H1 (cell line): ENCODE results near the gene TOR1B. TPM values are rescaled to one million over a fixed set of nuclear protein-coding genes. Genes with fewer than 3 reads are reported as not detected.

Experiments
- CTCF ChIA-PET: fragments of 300-600 bp; sonication (Branson Sonifier 250); formaldehyde crosslinking; loops from one replicate; lab custom pipeline; 2021; ENCODE audit not compliant: partially characterized antibody; lab: Charles Lee
- POLR2A ChIA-PET: fragments of 300-600 bp; sonication (Branson Sonifier 250); formaldehyde crosslinking; loops from one replicate; lab custom pipeline; 2021; ENCODE audit warnings: inconsistent platforms; ENCODE audit not compliant: partially characterized antibody; lab: Charles Lee
- DNase-seq, 2 experiments: peaks; one replicate each; pipeline versions ENCODE4 v3.0.0 to v3.0.0-alpha.2; 2010 to 2022; ENCODE audit warnings: low spot score in 2 of 2, low read depth in 1 of 2, mixed read lengths in 1 of 2
- FAIRE-seq: peaks from 2 replicates; lab custom pipeline; 2011; peaks lifted over from hg19 to GRCh38; lab: Jason Lieb, UNC
- H2AFZ ChIP-seq: 2 replicates; pipeline ENCODE4 v1.8.1; 2012; ENCODE audit warnings: low read length, inconsistent platforms
- H2AK5ac ChIP-seq: 2 replicates; pipeline ENCODE4 v1.6.1; 2013; ENCODE audit warnings: low read depth, low read length
- H2BK120ac ChIP-seq: replicated peaks from 2 replicates; pipeline ENCODE3; 2013; ENCODE audit warnings: low read depth, low read length, inconsistent platforms
- H2BK12ac ChIP-seq: 2 replicates; pipeline ENCODE4 v1.6.1; 2013; ENCODE audit warnings: low read depth, low read length
- H2BK15ac ChIP-seq: 2 replicates; pipeline ENCODE4 v1.6.1; 2013; ENCODE audit warnings: low read length
- H2BK20ac ChIP-seq: 2 replicates; pipeline ENCODE4 v1.6.1; 2013; ENCODE audit warnings: low read length
- H2BK5ac ChIP-seq: 2 replicates; pipeline ENCODE4 v1.6.1; 2013; ENCODE audit warnings: low read depth, low read length
- H3K14ac ChIP-seq: 2 replicates; pipeline ENCODE4 v1.6.1; 2013; ENCODE audit warnings: inconsistent platforms; ENCODE audit not compliant: insufficient read length
- H3K18ac ChIP-seq: 2 replicates; pipeline ENCODE4 v1.6.1; 2013; ENCODE audit warnings: low read length; ENCODE audit errors: extremely low read depth
- H3K23ac ChIP-seq: 2 replicates; pipeline ENCODE4 v1.6.1; 2013; ENCODE audit warnings: inconsistent platforms; ENCODE audit not compliant: insufficient read length
- H3K23me2 ChIP-seq: 2 replicates; pipeline ENCODE4 v1.6.1; 2013; ENCODE audit warnings: low read depth, low read length
- H3K27ac ChIP-seq: 2 replicates; pipeline ENCODE4 v1.6.1; 2011; ENCODE audit warnings: low read depth, low read length, inconsistent platforms
- H3K27me3 ChIP-seq, 4 experiments: replicated peaks in 1 of 4; 1 replicate in 1 of 4; 2 replicates in 3 of 4; pipeline versions ENCODE4 v1.6.1 to v1.8.1; 2011 to 2013; ENCODE audit warnings: low read length in 3 of 4, mild to moderate bottlenecking in 3 of 4, inconsistent platforms in 2 of 4, mixed read lengths in 2 of 4, moderate library complexity in 1 of 4; ENCODE audit not compliant: control insufficient read depth in 3 of 4, insufficient read depth in 3 of 4; ENCODE audit errors: extremely low read depth in 1 of 4
- H3K36me3 ChIP-seq, 4 experiments: 2 replicates each; pipeline versions ENCODE4 v1.6.1 to v1.8.1; 2011 to 2013; ENCODE audit warnings: mild to moderate bottlenecking in 4 of 4, low read length in 3 of 4, moderate library complexity in 2 of 4, control low read depth in 1 of 4, inconsistent platforms in 1 of 4; ENCODE audit not compliant: insufficient read depth in 4 of 4, control insufficient read depth in 2 of 4
- H3K4ac ChIP-seq: replicated peaks from 2 replicates; pipeline ENCODE3; 2013; ENCODE audit warnings: low read length, low read depth, mixed read lengths, inconsistent platforms; ENCODE audit not compliant: insufficient read length
- H3K4me1 ChIP-seq, 4 experiments: replicated peaks in 1 of 4; 1 replicate in 1 of 4; 2 replicates in 3 of 4; pipeline versions ENCODE4 v1.6.1 to v1.8.1; 2011 to 2013; ENCODE audit warnings: low read length in 3 of 4, inconsistent platforms in 2 of 4, mixed read lengths in 1 of 4; ENCODE audit not compliant: insufficient read depth in 4 of 4, control insufficient read depth in 3 of 4
- H3K4me2 ChIP-seq, 2 experiments: 2 replicates each; pipeline versions ENCODE4 v1.6.1 to v1.8.1; 2011 to 2013; ENCODE audit warnings: low read depth in 2 of 2, low read length in 2 of 2, control low read depth in 1 of 2, inconsistent platforms in 1 of 2, mild to moderate bottlenecking in 1 of 2; ENCODE audit not compliant: insufficient read depth in 1 of 2
- H3K4me3 ChIP-seq, 4 experiments: fragments of 200-600, 300-600 bp in 1 of 4; sonication (generic), shearing (Covaris generic), sonication (Bioruptor Twin) in 1 of 4; 2 replicates each; pipeline versions ENCODE4 v1.5.1 to v1.8.1; 2011 to 2016; ENCODE audit warnings: low read length in 4 of 4, low read depth in 3 of 4, control low read depth in 2 of 4, inconsistent platforms in 2 of 4, mild to moderate bottlenecking in 2 of 4, mixed read lengths in 1 of 4, moderate library complexity in 1 of 4; ENCODE audit not compliant: insufficient read depth in 2 of 4; ENCODE audit errors: extremely low read depth in 1 of 4
- H3K56ac ChIP-seq: replicated peaks from 2 replicates; pipeline ENCODE3; 2013; ENCODE audit warnings: low read depth, mild to moderate bottlenecking, mixed read lengths, low read length, inconsistent platforms; ENCODE audit not compliant: insufficient read length
- H3K79me1 ChIP-seq: 2 replicates; pipeline ENCODE4 v1.6.1; 2013; ENCODE audit warnings: low read depth, low read length, control low read depth
- H3K79me2 ChIP-seq, 2 experiments: 2 replicates each; pipeline versions ENCODE4 v1.6.1 to v1.8.1; 2012 to 2013; ENCODE audit warnings: low read length in 2 of 2, mild to moderate bottlenecking in 2 of 2, inconsistent platforms in 1 of 2; ENCODE audit not compliant: insufficient read depth in 2 of 2, control insufficient read depth in 1 of 2
- H3K9ac ChIP-seq, 4 experiments: replicated peaks in 1 of 4; 1 replicate in 1 of 4; 2 replicates in 3 of 4; pipeline versions ENCODE4 v1.6.1 to v1.8.1; 2011 to 2013; ENCODE audit warnings: low read depth in 3 of 4, low read length in 3 of 4, control low read depth in 2 of 4, mild to moderate bottlenecking in 2 of 4, moderate library complexity in 2 of 4, inconsistent platforms in 1 of 4; ENCODE audit errors: extremely low read depth in 1 of 4
- H3K9me3 ChIP-seq, 2 experiments: 2 replicates each; pipeline versions ENCODE4 v1.6.1 to v1.8.1; 2012 to 2013; ENCODE audit warnings: mild to moderate bottlenecking in 2 of 2, moderate library complexity in 2 of 2, control low read depth in 1 of 2, inconsistent platforms in 1 of 2, low read depth in 1 of 2, low read length in 1 of 2, mixed read lengths in 1 of 2; ENCODE audit not compliant: insufficient read depth in 2 of 2
- H4K20me1 ChIP-seq, 2 experiments: replicated peaks in 1 of 2; 2 replicates each; pipeline versions ENCODE3 to v1.8.1; 2011 to 2013; ENCODE audit warnings: inconsistent platforms in 2 of 2, low read length in 2 of 2, mild to moderate bottlenecking in 1 of 2; ENCODE audit not compliant: insufficient read depth in 2 of 2, control insufficient read depth in 1 of 2
- H4K5ac ChIP-seq: 2 replicates; pipeline ENCODE4 v1.6.1; 2013; ENCODE audit warnings: low read length, low read depth, mixed read lengths, inconsistent platforms; ENCODE audit not compliant: insufficient read length
- H4K8ac ChIP-seq: 2 replicates; pipeline ENCODE4 v1.8.0; 2013; ENCODE audit warnings: mild to moderate bottlenecking, moderate library complexity, low read length, inconsistent platforms; ENCODE audit not compliant: insufficient read depth; ENCODE audit errors: extremely low read depth
- H4K91ac ChIP-seq: replicated peaks from 2 replicates; pipeline ENCODE3; 2013; ENCODE audit warnings: low read length, mixed read lengths, inconsistent platforms; ENCODE audit not compliant: insufficient read length
- CHD2 ChIP-seq: IDR thresholded peaks from 2 replicates; pipeline ENCODE4 v1.6.1; 2012; ENCODE audit warnings: low read length, improper control_type of control experiment
- JUN ChIP-seq: IDR thresholded peaks from 2 replicates; pipeline ENCODE4 v1.6.1; 2011; ENCODE audit warnings: low read depth, mild to moderate bottlenecking, improper control_type of control experiment, low read length
- MAFK ChIP-seq: IDR thresholded peaks from 2 replicates; pipeline ENCODE4 v1.6.1; 2012; ENCODE audit warnings: low read depth, mild to moderate bottlenecking, improper control_type of control experiment, low read length
- RBBP5 ChIP-seq: IDR thresholded peaks from 2 replicates; pipeline ENCODE4 v1.7.1; 2012; ENCODE audit warnings: low read depth, mild to moderate bottlenecking, inconsistent platforms, low read length, moderate library complexity, borderline replicate concordance
- SP2 ChIP-seq: IDR thresholded peaks from 2 replicates; pipeline ENCODE4 v1.6.1; 2012; ENCODE audit warnings: mild to moderate bottlenecking, low read length, inconsistent platforms
- TBP ChIP-seq: IDR thresholded peaks from 2 replicates; pipeline ENCODE4 v1.6.1; 2011; ENCODE audit warnings: low read depth, low read length, improper control_type of control experiment
- TEAD4 ChIP-seq: IDR thresholded peaks from 2 replicates; pipeline ENCODE4 v1.6.1; 2012; ENCODE audit warnings: low read depth, low read length, inconsistent platforms, mixed read lengths
- YY1 ChIP-seq: IDR thresholded peaks from 2 replicates; pipeline ENCODE4 v1.6.1; 2011; ENCODE audit warnings: low read depth, mild to moderate bottlenecking, low read length
- WGBS, 2 experiments: shearing (Covaris generic) in 1 of 2; methylation state at CpG; one replicate each; pipeline versions ENCODE4 v1.1.6 to v1.1.7; 2013 to 2015; ENCODE audit warnings: low lambda C conversion rate in 2 of 2, mixed read lengths in 2 of 2, inconsistent platforms in 1 of 2, low coverage in 1 of 2, missing lambda C conversion rate in 1 of 2; ENCODE audit not compliant: insufficient replicate concordance in 2 of 2, insufficient coverage in 1 of 2, insufficient read length in 1 of 2; ENCODE audit errors: extremely low coverage in 1 of 2, missing lambda C conversion rate in 1 of 2; 5-methylcytosine and 5-hydroxymethylcytosine counted together
- polyA plus RNA-seq, 7 experiments: library from polyadenylated mRNA; depleted of rRNA in 3 of 7; stranded (reverse) in 5 of 7; unstranded in 2 of 7; fragments of >200 nt in 5 of 7; fragments of 200-250 nt in 2 of 7; gene quantifications; 1 replicate in 5 of 7; 2 replicates in 1 of 7; 4 replicates in 1 of 7; pipeline versions ENCODE4 v1.2.1 to v1.2.3, GENCODE V29; 2011 to 2013; ENCODE audit warnings: missing spikeins in 2 of 7, mixed read lengths in 2 of 7
- total RNA-seq: library from RNA; stranded (reverse); fragmentation: NEBNext Ultra II Directional; extraction: Animal tissue kit (Norgen Biotek cat#: 25700); gene quantifications from 2 replicates; pipeline ENCODE4 v1.2.1, GENCODE V29; 2021
- TF ChIP-seq, protein P1 (sequence below): IDR thresholded peaks from 2 replicates; pipeline ENCODE4 v1.6.1; 2011; ENCODE audit warnings: low read length, improper control_type of control experiment
- TF ChIP-seq, protein P2 (sequence below): IDR thresholded peaks from 2 replicates; pipeline ENCODE4 v1.6.1; 2012; ENCODE audit warnings: inconsistent platforms

Gene TOR1B
- total and polyA plus RNA-seq, 2 of the 8 experiments (the other 6 are each of a cell fraction or from before 2014, with no cell fraction given) = 11.4 to 17.4 TPM

DNA sequence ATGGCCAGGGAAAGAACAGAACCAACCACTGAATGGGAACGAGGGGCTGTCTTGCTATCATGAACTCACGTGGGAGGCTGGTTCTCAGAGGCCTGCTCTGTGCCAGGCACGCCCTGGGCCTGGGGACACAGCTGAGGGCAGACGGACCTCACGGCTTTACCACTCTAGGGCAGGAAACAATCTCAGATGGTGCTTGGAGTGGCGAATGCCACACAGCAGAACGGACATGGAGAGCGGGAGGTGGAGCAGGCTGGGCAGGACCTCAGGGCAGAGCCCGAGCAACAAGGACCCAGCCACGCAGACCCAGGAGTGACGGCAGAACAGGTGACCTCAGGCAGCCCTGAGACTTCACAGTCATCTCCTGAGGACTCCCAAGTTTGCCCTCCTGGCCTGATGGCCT is 12.3 kb downstream of the TOR1B start:
- 89% methylated on average over 11 of the region's 11 CpGs; no CpG with 5 or more reads in 1 of the 2 experiments for WGBS, 2 experiments
- Histone ChIP-seq H4K20me1 (peaks cover 3 to 15% of the 10 kb centered on the region in 2 experiments), H3K4me3 (no peak overlapping the region), H3K79me1 (no peaks in the 10 kb centered on the region; the same call in 1 of the 2 replicates), H2BK120ac (no peak overlapping the region), H3K27ac (no peak overlapping the region), H3K9me3 (no peaks in the 10 kb centered on the region), H2AFZ (no peak overlapping the region), H4K5ac (no peak overlapping the region), H3K18ac (no peak overlapping the region), H4K8ac (no peak overlapping the region), H3K4ac (no peak overlapping the region), H3K23ac (no peak overlapping the region), H4K91ac (no peak overlapping the region), H2BK20ac (no peak overlapping the region), H2BK12ac (no peak overlapping the region), H3K36me3 (peaks cover 10 to 43% (median 27%) of the 10 kb centered on the region in 4 experiments), H2BK5ac (no peak overlapping the region), H2BK15ac (no peak overlapping the region), H3K79me2 (no peaks in the 10 kb centered on the region), H3K56ac (no peak overlapping the region), H3K23me2 (no peaks in the 10 kb centered on the region), H3K9ac (no peak overlapping the region), H3K4me2 (no peak overlapping the region), H3K14ac (no peak overlapping the region), H3K4me1 (no peaks in the 10 kb centered on the region; a peak in 1 of 7 replicates), H3K27me3 (no peaks in the 10 kb centered on the region), H2AK5ac (no peak overlapping the region)
- DNase-seq = no peak
- TF ChIP-seq JUN (no peak), TEAD4 (no peak), RBBP5 (no peak), MAFK (no peak), CHD2 (no peak), YY1 (no peak), TBP (no peak), SP2 (no peak)
- TF ChIP-seq, protein P1, sequence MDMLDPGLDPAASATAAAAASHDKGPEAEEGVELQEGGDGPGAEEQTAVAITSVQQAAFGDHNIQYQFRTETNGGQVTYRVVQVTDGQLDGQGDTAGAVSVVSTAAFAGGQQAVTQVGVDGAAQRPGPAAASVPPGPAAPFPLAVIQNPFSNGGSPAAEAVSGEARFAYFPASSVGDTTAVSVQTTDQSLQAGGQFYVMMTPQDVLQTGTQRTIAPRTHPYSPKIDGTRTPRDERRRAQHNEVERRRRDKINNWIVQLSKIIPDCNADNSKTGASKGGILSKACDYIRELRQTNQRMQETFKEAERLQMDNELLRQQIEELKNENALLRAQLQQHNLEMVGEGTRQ = no peak
- TF ChIP-seq, protein P2, sequence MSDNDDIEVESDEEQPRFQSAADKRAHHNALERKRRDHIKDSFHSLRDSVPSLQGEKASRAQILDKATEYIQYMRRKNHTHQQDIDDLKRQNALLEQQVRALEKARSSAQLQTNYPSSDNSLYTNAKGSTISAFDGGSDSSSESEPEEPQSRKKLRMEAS = no peak
- ChIA-PET POLR2A (interaction anchor here (0.6 to 3.7 kb wide), 2 partner anchors 12 to 85 kb away, joined by 3 to 20 read pairs; partner anchors contain the start of gene TOR1B), CTCF (no interaction called here)
- FAIRE-seq = no peak
